ENCODE data around the gene GALR3. TPM values are rescaled to one million over a fixed set of nuclear protein-coding genes. Genes with fewer than 3 reads are reported as not detected.
"Not testable (repeated sequence)": the region's sequence is repeated elsewhere in the genome, so short reads cannot be mapped to it uniquely, and the experiment has no call there.

GALR3 gene, protein sequence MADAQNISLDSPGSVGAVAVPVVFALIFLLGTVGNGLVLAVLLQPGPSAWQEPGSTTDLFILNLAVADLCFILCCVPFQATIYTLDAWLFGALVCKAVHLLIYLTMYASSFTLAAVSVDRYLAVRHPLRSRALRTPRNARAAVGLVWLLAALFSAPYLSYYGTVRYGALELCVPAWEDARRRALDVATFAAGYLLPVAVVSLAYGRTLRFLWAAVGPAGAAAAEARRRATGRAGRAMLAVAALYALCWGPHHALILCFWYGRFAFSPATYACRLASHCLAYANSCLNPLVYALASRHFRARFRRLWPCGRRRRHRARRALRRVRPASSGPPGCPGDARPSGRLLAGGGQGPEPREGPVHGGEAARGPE
- polyA plus RNA-seq (ENCODE audit: insufficient read length in 12 of 12) = not detected
- long read RNA-seq, donor 1 = 0 reads
- long read RNA-seq, donor 2 = 0 reads
- long read RNA-seq, donor 3 = 0 reads
- long read RNA-seq, donor 4 = 0 reads
- long read RNA-seq, donor 5 = 0 reads
- long read RNA-seq, donor 6 = 0 reads
- long read RNA-seq, donor 7 = 0 reads
- long read RNA-seq, donor 8 = 0 reads
- long read RNA-seq, donor 9 = 0 reads
- long read RNA-seq, donor 10 = 0 reads
- long read RNA-seq, donor 11 = 0 reads

DNA sequence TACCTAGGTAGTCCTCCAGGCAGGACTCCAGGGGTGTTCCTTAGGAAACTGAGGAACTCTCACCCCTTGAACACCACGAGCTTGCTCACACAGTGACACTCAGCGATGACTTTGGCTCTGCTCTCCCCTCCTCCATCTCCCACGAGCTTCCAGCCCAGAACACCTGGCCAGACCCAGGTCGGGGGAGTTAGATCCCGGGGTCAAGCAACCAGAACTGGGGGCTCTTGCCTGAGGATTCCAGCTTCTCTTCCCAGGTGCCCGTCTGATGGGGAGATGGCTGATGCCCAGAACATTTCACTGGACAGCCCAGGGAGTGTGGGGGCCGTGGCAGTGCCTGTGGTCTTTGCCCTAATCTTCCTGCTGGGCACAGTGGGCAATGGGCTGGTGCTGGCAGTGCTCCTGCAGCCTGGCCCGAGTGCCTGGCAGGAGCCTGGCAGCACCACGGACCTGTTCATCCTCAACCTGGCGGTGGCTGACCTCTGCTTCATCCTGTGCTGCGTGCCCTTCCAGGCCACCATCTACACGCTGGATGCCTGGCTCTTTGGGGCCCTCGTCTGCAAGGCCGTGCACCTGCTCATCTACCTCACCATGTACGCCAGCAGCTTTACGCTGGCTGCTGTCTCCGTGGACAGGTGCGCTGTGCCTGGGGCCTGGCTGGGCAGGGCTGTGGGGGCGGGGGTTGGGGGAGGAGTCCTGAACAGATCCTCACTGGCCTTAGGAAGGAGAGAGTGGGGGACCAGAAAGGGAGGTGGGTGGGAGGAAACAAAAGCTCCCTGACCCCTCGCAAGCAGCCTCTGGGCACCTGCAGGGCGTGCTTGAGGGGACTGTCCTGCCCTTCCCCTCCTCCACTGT is at the start of gene GALR3:
GALR3 (plus strand) TSS at position 249 of the 852 bp plus-strand sequence; CDS start at position 274, 25 bp downstream.
- no peak for DNase-seq

- DNase-seq = no peak
Measured at GRCh38 chr22:37774728-37775127, 48.5 kb upstream of the GALR3 start.

- DNase-seq = no peak
Measured at GRCh38 chr22:37775785-37776638, 47.2 kb upstream of the GALR3 start.

- DNase-seq = no peak
Measured at GRCh38 chr22:37776639-37777005, 46.6 kb upstream of the GALR3 start.

GRCh38 chr22:37777122-37777687 is 46.0 kb upstream of the GALR3 start:
- no peak for DNase-seq

GRCh38 chr22:37778370-37779009 is 44.7 kb upstream of the GALR3 start:
- DNase-seq = no peak

DNA sequence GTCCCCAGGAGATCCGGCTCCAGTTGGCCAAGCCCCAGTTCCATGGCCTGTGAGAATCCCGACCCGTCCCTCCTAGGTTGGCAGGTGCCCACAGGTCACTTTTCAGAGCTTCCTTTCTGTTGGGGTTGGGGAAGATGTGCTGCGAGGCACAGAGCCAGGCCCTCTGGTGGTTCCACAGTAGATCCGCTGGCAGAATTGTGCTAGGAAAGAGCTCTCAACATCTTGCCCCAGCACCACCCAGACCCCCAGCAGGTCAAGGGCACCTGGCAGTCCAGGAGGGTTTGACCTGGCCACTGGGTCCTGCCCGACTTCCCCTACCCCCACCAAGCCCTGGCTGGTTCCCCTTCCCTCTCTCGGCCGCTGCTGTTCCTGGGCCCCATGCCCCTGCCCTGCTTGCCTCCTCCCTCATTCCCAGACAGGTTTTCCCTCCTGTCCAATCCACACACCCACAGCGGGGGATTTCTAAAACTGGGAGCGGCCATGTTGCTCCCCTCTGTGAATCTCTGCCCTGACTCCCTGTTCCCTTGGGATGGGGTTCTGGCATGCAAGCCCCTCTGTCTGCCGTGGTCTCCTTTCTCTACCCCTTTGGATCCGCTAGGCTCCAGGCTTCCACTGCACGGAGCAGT is 41.6 kb upstream of the GALR3 start:
- no peak for DNase-seq

GRCh38 chr22:37782340-37783168 is 40.6 kb upstream of the GALR3 start:
- DNase-seq = no peak

GRCh38 chr22:37784829-37785495 is 38.2 kb upstream of the GALR3 start:
- no peak for DNase-seq

GRCh38 chr22:37790234-37790633 is 32.9 kb upstream of the GALR3 start:
- DNase-seq = no peak

DNA sequence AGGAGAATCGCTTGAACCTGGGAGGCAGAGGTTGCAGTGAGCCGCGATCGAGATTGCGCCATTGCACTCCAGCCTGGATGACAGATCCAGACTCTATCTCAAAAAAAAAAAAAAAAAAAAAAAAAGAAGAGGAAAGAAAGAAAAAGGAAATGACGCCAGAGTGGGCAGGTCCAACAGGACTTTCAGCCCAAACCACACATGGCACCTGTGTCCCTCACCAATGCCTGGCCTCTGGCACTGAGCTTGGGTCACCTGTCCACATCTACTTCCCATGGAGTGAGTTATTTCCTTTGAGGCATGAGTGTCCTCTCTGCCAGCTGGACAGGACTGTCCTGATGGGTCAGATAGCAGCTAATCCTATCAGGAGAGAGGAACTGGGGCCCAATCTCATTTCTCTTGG is 30.7 kb upstream of the GALR3 start:
- no peak for DNase-seq

- no peak for DNase-seq
Measured at GRCh38 chr22:37794376-37794775, 28.8 kb upstream of the GALR3 start.

DNA sequence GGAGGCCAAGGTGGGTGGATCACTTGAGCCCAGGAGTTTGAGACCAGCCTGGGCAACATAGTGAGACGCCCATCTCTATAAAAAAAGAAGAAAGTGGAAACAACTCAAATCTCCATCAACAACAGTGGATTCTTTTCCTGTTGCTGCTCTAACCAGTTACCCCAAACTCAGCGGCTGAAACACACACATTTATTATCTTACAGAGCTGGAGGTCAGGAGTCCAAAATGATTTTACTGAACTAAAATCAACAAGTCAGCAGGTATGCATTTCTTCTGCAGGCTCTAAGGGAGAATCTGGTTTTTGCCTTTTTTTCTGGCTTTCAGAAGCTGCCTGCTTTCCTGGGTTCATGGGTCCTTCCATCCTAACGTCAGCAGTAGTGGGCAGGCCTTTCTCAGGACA is 27.1 kb upstream of the GALR3 start:
- no peak for DNase-seq

DNA sequence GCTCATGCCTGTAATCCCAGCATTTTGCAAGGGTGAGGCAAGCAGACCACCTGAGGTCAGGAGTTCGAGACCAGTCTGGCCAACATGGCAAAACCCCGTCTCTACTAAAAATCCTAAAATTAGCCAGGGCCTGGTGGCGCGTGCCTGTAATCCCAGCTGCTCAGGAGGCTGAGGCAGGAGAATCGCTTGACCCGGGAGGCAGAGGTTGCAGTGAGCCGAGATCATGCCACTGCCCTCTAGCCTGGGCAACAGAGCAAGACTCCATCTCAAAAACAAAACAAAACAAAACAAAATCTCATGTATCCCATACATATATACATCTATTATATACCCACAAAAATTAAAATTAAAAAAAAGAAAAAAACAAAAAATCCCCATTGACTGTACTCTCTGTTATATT is 25.9 kb upstream of the GALR3 start:
- DNase-seq = not testable (repeated sequence)

DNA sequence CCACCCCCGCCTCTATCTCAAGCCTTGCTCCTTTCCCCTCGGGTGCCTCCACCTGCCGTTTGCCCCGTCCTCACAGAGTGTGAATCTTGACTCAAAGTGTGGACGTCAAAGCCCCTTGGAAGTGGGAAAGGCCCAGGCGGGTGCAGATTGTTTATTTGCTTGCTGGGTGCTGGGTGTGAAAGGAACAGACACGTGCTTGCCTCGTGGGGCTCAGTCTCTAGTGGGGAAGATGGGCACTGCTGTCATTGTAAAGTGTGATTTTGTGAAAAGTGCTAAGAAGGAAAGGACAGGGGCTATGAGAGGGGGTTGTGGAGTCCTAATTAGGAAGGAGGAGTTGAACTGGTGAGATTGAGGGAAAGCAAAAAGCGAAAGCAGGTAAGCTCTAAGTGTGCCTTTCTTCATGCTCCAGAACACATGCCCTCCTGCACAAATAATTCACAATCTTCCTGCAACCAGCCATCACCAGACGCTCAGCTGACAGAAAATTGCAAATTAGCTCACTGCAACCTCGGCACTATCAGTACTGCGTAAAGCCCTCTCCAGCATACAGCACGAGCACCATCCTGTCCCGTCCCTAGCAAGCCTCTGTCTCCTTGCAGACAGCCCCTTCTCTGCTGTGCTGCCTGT is 25.2 kb upstream of the GALR3 start:
- DNase-seq = no peak

- DNase-seq = not testable (repeated sequence)
Measured at GRCh38 chr22:37799979-37800378, 23.2 kb upstream of the GALR3 start.

- DNase-seq = no peak
Measured at GRCh38 chr22:37801946-37802309, 21.3 kb upstream of the GALR3 start.

Data from muscle of arm (tissue), 14 donors.